H9 (cell line): Measurements from ENCODE around the gene LMTK3. TPM values are rescaled to one million over a fixed set of nuclear protein-coding genes. Genes with fewer than 3 reads are reported as not detected.
"Not testable (repeated sequence)": the region's sequence is repeated elsewhere in the genome, so short reads cannot be mapped to it uniquely, and the experiment has no call there.

Experiments
- DNase-seq: peaks from one replicate; pipeline ENCODE4 v3.0.0-alpha.2; 2017
- H2AFZ ChIP-seq: one replicate; pipeline ENCODE4 v1.6.1; 2013; ENCODE audit warnings: mild to moderate bottlenecking, low read length, control low read depth, moderate library complexity
- H2AK5ac ChIP-seq: 2 replicates; pipeline ENCODE4 v1.6.1; 2013; ENCODE audit warnings: low read length, control low read depth, mixed read lengths; ENCODE audit not compliant: insufficient read length
- H2BK120ac ChIP-seq: one replicate; pipeline ENCODE4 v1.6.1; 2013; ENCODE audit warnings: low read depth, mild to moderate bottlenecking, low read length, control low read depth, inconsistent platforms; ENCODE audit not compliant: poor library complexity, severe bottlenecking
- H2BK12ac ChIP-seq: 2 replicates; pipeline ENCODE4 v1.6.1; 2013; ENCODE audit warnings: low read length, control low read depth, mixed read lengths, low read depth; ENCODE audit not compliant: insufficient read length
- H2BK15ac ChIP-seq: 2 replicates; pipeline ENCODE4 v1.6.1; 2013; ENCODE audit warnings: low read depth, low read length, control low read depth
- H2BK20ac ChIP-seq: one replicate; pipeline ENCODE4 v1.6.1; 2013; ENCODE audit warnings: low read depth, mild to moderate bottlenecking, low read length, control low read depth, inconsistent platforms; ENCODE audit not compliant: poor library complexity, severe bottlenecking
- H2BK5ac ChIP-seq: 2 replicates; pipeline ENCODE4 v1.6.1; 2013; ENCODE audit warnings: low read length, control low read depth, mixed read lengths; ENCODE audit not compliant: insufficient read length
- H3K14ac ChIP-seq: 2 replicates; pipeline ENCODE4 v1.6.1; 2013; ENCODE audit warnings: low read length, control low read depth; ENCODE audit not compliant: insufficient read depth
- H3K18ac ChIP-seq: 2 replicates; pipeline ENCODE4 v1.6.1; 2013; ENCODE audit warnings: low read depth, mild to moderate bottlenecking, mixed read lengths, low read length, control low read depth; ENCODE audit not compliant: insufficient read length
- H3K23ac ChIP-seq: 2 replicates; pipeline ENCODE4 v1.6.1; 2013; ENCODE audit warnings: low read length, control low read depth, mixed read lengths, low read depth; ENCODE audit not compliant: insufficient read length
- H3K23me2 ChIP-seq: 2 replicates; pipeline ENCODE4 v1.6.1; 2013; ENCODE audit warnings: low read depth, mild to moderate bottlenecking, mixed read lengths, low read length, control low read depth; ENCODE audit not compliant: insufficient read length, poor library complexity, severe bottlenecking
- H3K27ac ChIP-seq: 2 replicates; pipeline ENCODE4 v1.5.1; 2013; ENCODE audit warnings: low read length, control low read depth, mixed read lengths, low read depth; ENCODE audit not compliant: insufficient read length
- H3K27me3 ChIP-seq: 2 replicates; pipeline ENCODE4 v1.6.1; 2013; ENCODE audit warnings: low read length, control low read depth, inconsistent platforms; ENCODE audit not compliant: insufficient read depth
- H3K4ac ChIP-seq: 2 replicates; pipeline ENCODE4 v1.6.1; 2013; ENCODE audit warnings: low read depth, mild to moderate bottlenecking, control low read depth, inconsistent platforms, low read length, moderate library complexity
- H3K4me1 ChIP-seq: 2 replicates; pipeline ENCODE4 v1.6.1; 2013; ENCODE audit warnings: low read length, control low read depth, inconsistent platforms; ENCODE audit not compliant: insufficient read depth
- H3K4me2 ChIP-seq: 2 replicates; pipeline ENCODE4 v1.6.1; 2013; ENCODE audit warnings: low read length, control low read depth, mixed read lengths; ENCODE audit not compliant: insufficient read length, insufficient read depth
- H3K56ac ChIP-seq: 2 replicates; pipeline ENCODE4 v1.6.1; 2013; ENCODE audit warnings: low read depth, mild to moderate bottlenecking, mixed read lengths, low read length, control low read depth; ENCODE audit not compliant: insufficient read length
- H3K79me1 ChIP-seq: 2 replicates; pipeline ENCODE4 v1.6.1; 2013; ENCODE audit warnings: low read depth, mild to moderate bottlenecking, moderate library complexity, low read length, control low read depth, inconsistent platforms; ENCODE audit not compliant: insufficient read depth, poor library complexity, severe bottlenecking
- H3K79me2 ChIP-seq: 2 replicates; pipeline ENCODE4 v1.6.1; 2013; ENCODE audit warnings: low read length, control low read depth, inconsistent platforms; ENCODE audit not compliant: insufficient read depth
- H3K9ac ChIP-seq: 2 replicates; pipeline ENCODE4 v1.6.1; 2013; ENCODE audit warnings: low read length, control low read depth, mixed read lengths; ENCODE audit not compliant: insufficient read length; ENCODE audit errors: extremely low read depth
- H3K9me3 ChIP-seq: one replicate; pipeline ENCODE4 v1.6.1; 2013; ENCODE audit warnings: low read depth, low read length, inconsistent platforms; ENCODE audit not compliant: control insufficient read depth
- H3T11ph ChIP-seq: one replicate; pipeline ENCODE4 v1.6.1; 2013; ENCODE audit warnings: mild to moderate bottlenecking, low read length, control low read depth, inconsistent platforms
- H4K20me1 ChIP-seq: one replicate; pipeline ENCODE4 v1.6.1; 2013; ENCODE audit not compliant: control insufficient read depth, insufficient read length, insufficient read depth
- H4K5ac ChIP-seq: 2 replicates; pipeline ENCODE4 v1.6.1; 2013; ENCODE audit warnings: low read depth, mild to moderate bottlenecking, mixed read lengths, low read length, control low read depth; ENCODE audit not compliant: insufficient read length
- H4K8ac ChIP-seq: replicated peaks from 2 replicates; pipeline ENCODE4 v1.6.1; 2013; ENCODE audit warnings: low read length, control low read depth, mixed read lengths, low read depth; ENCODE audit not compliant: insufficient read length
- H4K91ac ChIP-seq: 2 replicates; pipeline ENCODE4 v1.6.1; 2013; ENCODE audit warnings: low read depth, mild to moderate bottlenecking, moderate library complexity, mixed read lengths, low read length, control low read depth; ENCODE audit not compliant: insufficient read length
- H3K27ac Mint-ChIP-seq, 3 experiments: 2 replicates in 2 of 3; 3 replicates in 1 of 3; pipeline ENCODE4 v1.8.0; 2020 to 2021; ENCODE audit warnings: mixed read lengths in 3 of 3, mild to moderate bottlenecking in 1 of 3, moderate library complexity in 1 of 3
- H3K27me3 Mint-ChIP-seq: 2 replicates; pipeline ENCODE4 v1.8.0; 2021; ENCODE audit warnings: low read depth, mild to moderate bottlenecking, moderate library complexity, mixed read lengths
- H3K36me3 Mint-ChIP-seq, 3 experiments: 2 replicates in 2 of 3; 3 replicates in 1 of 3; pipeline ENCODE4 v1.8.0; 2020 to 2021; ENCODE audit warnings: low read depth in 3 of 3, mixed read lengths in 3 of 3; ENCODE audit not compliant: insufficient read depth in 1 of 3
- H3K4me1 Mint-ChIP-seq, 2 experiments: 2 replicates each; pipeline ENCODE4 v1.8.0; 2020; ENCODE audit warnings: mixed read lengths in 2 of 2
- H3K4me3 Mint-ChIP-seq, 2 experiments: 2 replicates in 1 of 2; 3 replicates in 1 of 2; pipeline ENCODE4 v1.8.0; 2020 to 2021; ENCODE audit warnings: mild to moderate bottlenecking in 2 of 2, mixed read lengths in 2 of 2, moderate library complexity in 1 of 2
- H3K9me3 Mint-ChIP-seq, 2 experiments: 2 replicates in 1 of 2; 3 replicates in 1 of 2; pipeline ENCODE4 v1.8.0; 2020; ENCODE audit warnings: mild to moderate bottlenecking in 2 of 2, mixed read lengths in 2 of 2, moderate library complexity in 1 of 2
- CTCF ChIP-seq: fragments of 200-600 bp; sonication (generic); conservative IDR thresholded peaks from 3 replicates; pipeline ENCODE4 v1.8.0; 2021; ENCODE audit warnings: antibody characterized with exemption, mild to moderate bottlenecking
- WGBS: extraction: QIAGEN DNeasy Blood & Tissue Kit; methylation state at CpG from one replicate; pipeline ENCODE4 v1.1.7; 2013; ENCODE audit warnings: missing lambda C conversion rate, low lambda C conversion rate, mixed read lengths; ENCODE audit not compliant: insufficient read length; ENCODE audit errors: extremely low coverage; 5-methylcytosine and 5-hydroxymethylcytosine counted together
- total RNA-seq: library from RNA; stranded (reverse); gene quantifications from 2 replicates; pipeline ENCODE4 v1.2.1, GENCODE V29; 2021

The LMTK3 gene
- total RNA-seq, 1 experiment from 2014 or later = 14.4 TPM

- Histone ChIP-seq H2AFZ (no peak overlapping the region), H3K79me1 (no peaks in the 10 kb centered on the region), H2BK12ac (no peak overlapping the region), H2AK5ac (no peak overlapping the region), H3K4me2 (no peak overlapping the region), H3K9me3 (no peaks in the 10 kb centered on the region), H4K20me1 (no peaks in the 10 kb centered on the region), H3K4ac (no peak overlapping the region), H3K23ac (no peak overlapping the region), H3K9ac (no peak overlapping the region), H3K56ac (no peak overlapping the region), H2BK5ac (no peak overlapping the region), H3T11ph (no peak overlapping the region), H4K91ac (no peak overlapping the region), H3K27ac (no peak overlapping the region), H3K4me1 (no peaks in the 10 kb centered on the region), H3K79me2 (no peaks in the 10 kb centered on the region), H2BK15ac (no peak overlapping the region), H2BK120ac (no peak overlapping the region), H4K5ac (no peak overlapping the region), H3K27me3 (no peaks in the 10 kb centered on the region; the same call in 1 of the 2 replicates), H4K8ac (no peak overlapping the region), H3K14ac (no peak overlapping the region), H3K18ac (no peak overlapping the region), H2BK20ac (no peak overlapping the region), H3K23me2 (peaks cover 8% of the 10 kb centered on the region)
- WGBS = no CpG with 5 or more reads among the region's 19 CpGs
- Mint-ChIP-seq H3K9me3 (no peaks in the 10 kb centered on the region; a peak in 2 of 5 replicates), H3K36me3 (peaks cover 0 to 19% (median 5%) of the 10 kb centered on the region in 3 experiments; a peak in 6 of 7 replicates), H3K4me1 (peaks cover 23 to 35% of the 10 kb centered on the region in 2 experiments), H3K27me3 (peaks cover 34% of the 10 kb centered on the region), H3K4me3 (peak overlapping the region; percentile 40 to 58; a peak in 4 of 5 replicates), H3K27ac (no peak overlapping the region)
- peak; percentile 97 for TF ChIP-seq CTCF
- DNase-seq = peak; percentile 92
Observed at GRCh38 chr19:48489608-48490216, 21.9 kb downstream of the LMTK3 start.

- H3K14ac ChIP-seq, DNase-seq, H4K5ac ChIP-seq, H2BK20ac ChIP-seq, H3K56ac ChIP-seq, H4K20me1 ChIP-seq, H3K4me3 Mint-ChIP-seq, H2BK5ac ChIP-seq, H3K23me2 ChIP-seq, H3K9me3 Mint-ChIP-seq, H3K23ac ChIP-seq, H2AK5ac ChIP-seq, H3K79me2 ChIP-seq, H3K9ac ChIP-seq, H3K4ac ChIP-seq, H4K8ac ChIP-seq, H2AFZ ChIP-seq, H3K4me2 ChIP-seq, H2BK15ac ChIP-seq, H3K79me1 ChIP-seq, H3K4me1 ChIP-seq, H4K91ac ChIP-seq, H3K18ac ChIP-seq, H3T11ph ChIP-seq, H3K9me3 ChIP-seq, H2BK120ac ChIP-seq, H2BK12ac ChIP-seq, H3K27ac ChIP-seq, H3K27me3 ChIP-seq: not testable (repeated sequence)
- Mint-ChIP-seq H3K27me3 (peaks cover 32% of the 10 kb centered on the region), H3K36me3 (peaks cover 1 to 30% (median 14%) of the 10 kb centered on the region in 3 experiments), H3K4me1 (peaks cover 22 to 32% of the 10 kb centered on the region in 2 experiments), H3K27ac (peak overlapping the region in 1 of 3 experiments; percentile 25; a peak in 1 of 7 replicates)
- no CpG with 5 or more reads among the region's 7 CpGs for WGBS
Observed at GRCh38 chr19:48488478-48488877, 23.2 kb downstream of the LMTK3 start.
